Kidney epithelial cell (primary cell): ENCODE measurements around the gene CDC5L. TPM values are rescaled to one million over a fixed set of nuclear protein-coding genes. Genes with fewer than 3 reads are reported as not detected.
"Not testable (repeated sequence)": the region's sequence is repeated elsewhere in the genome, so short reads cannot be mapped to it uniquely, and the experiment has no call there.

Source experiments
- DNase-seq: peaks from one replicate; pipeline ENCODE4 v3.0.0-alpha.2; 2010; ENCODE audit warnings: low read depth
- H3K27me3 ChIP-seq: 2 replicates; pipeline ENCODE4 v1.6.0; 2011; ENCODE audit warnings: low read length; ENCODE audit not compliant: control insufficient read depth, insufficient read depth
- H3K36me3 ChIP-seq: 2 replicates; pipeline ENCODE4 v1.5.1; 2011; ENCODE audit warnings: low read length; ENCODE audit not compliant: control insufficient read depth, insufficient read depth
- H3K4me3 ChIP-seq: 2 replicates; pipeline ENCODE4 v1.5.1; 2011; ENCODE audit warnings: low read depth, mild to moderate bottlenecking, control low read depth, low read length
- CTCF ChIP-seq: IDR thresholded peaks from 2 replicates; pipeline ENCODE4 v1.5.1; 2011; ENCODE audit warnings: mild to moderate bottlenecking, moderate library complexity, low read length, control low read depth, inconsistent platforms; ENCODE audit not compliant: insufficient read depth, poor library complexity, severe bottlenecking
- total RNA-seq: library from RNA; depleted of rRNA; stranded (reverse); fragments of >200 nt; gene quantifications from 2 replicates; pipeline ENCODE4 v1.2.3, GENCODE V29; 2015

CDC5L gene
- total RNA-seq, 1 donor from 2014 or later = 24.9 TPM

GRCh38 chr6:44446626-44447300 lies 59.3 kb downstream of the CDC5L start:
- peak; percentile 74 for DNase-seq
- Histone ChIP-seq H3K36me3 (no peaks in the 10 kb centered on the region), H3K4me3 (no peak overlapping the region), H3K27me3 (no peaks in the 10 kb centered on the region)
- no peak for TF ChIP-seq CTCF

GRCh38 chr6:44449181-44449580 lies 61.7 kb downstream of the CDC5L start:
- H3K36me3 ChIP-seq, H3K4me3 ChIP-seq, DNase-seq, H3K27me3 ChIP-seq: not testable (repeated sequence)

- no peak for TF ChIP-seq CTCF
- Histone ChIP-seq H3K27me3 (no peaks in the 10 kb centered on the region), H3K4me3 (no peak overlapping the region), H3K36me3 (no peaks in the 10 kb centered on the region)
- no peak for DNase-seq
These were observed 64.5 kb downstream of the CDC5L start for GRCh38 chr6:44451803-44452695.

GRCh38 chr6:44452725-44453124 lies 65.2 kb downstream of the CDC5L start:
- no peaks in the 10 kb centered on the region for H3K36me3 ChIP-seq
- no peaks in the 10 kb centered on the region for H3K27me3 ChIP-seq
- H3K4me3 ChIP-seq = no peak overlapping the region
- peak; percentile 77 for DNase-seq
- TF ChIP-seq CTCF = no peak

GRCh38 chr6:44453146-44453545 lies 65.6 kb downstream of the CDC5L start:
- Histone ChIP-seq H3K4me3 (no peak overlapping the region), H3K36me3 (no peaks in the 10 kb centered on the region), H3K27me3 (no peaks in the 10 kb centered on the region)
- TF ChIP-seq CTCF = no peak
- no peak for DNase-seq

- no peak overlapping the region for H3K4me3 ChIP-seq
- no peaks in the 10 kb centered on the region for H3K27me3 ChIP-seq
- no peak for DNase-seq
- H3K36me3 ChIP-seq = no peaks in the 10 kb centered on the region
- no peak for TF ChIP-seq CTCF
These were observed 66.7 kb downstream of the CDC5L start for GRCh38 chr6:44454198-44454597.
